ENCODE measurements around the gene NTN1. TPM values are rescaled to one million over a fixed set of nuclear protein-coding genes. Genes with fewer than 3 reads are reported as not detected.

The NTN1 gene
- total RNA-seq, 1 donor from 2014 or later, result 0.20 TPM

- no peak for DNase-seq (ENCODE audit: low read depth, low spot score)
Measured at GRCh38 chr17:9158544-9159452, 137.5 kb downstream of the NTN1 start.

- DNase-seq (ENCODE audit: low read depth, low spot score), result no peak
Measured at GRCh38 chr17:9162275-9162985, 141.1 kb downstream of the NTN1 start.

- no peak for DNase-seq (ENCODE audit: low read depth, low spot score)
Measured at GRCh38 chr17:9166788-9167187, 145.5 kb downstream of the NTN1 start.

- no peak for DNase-seq (ENCODE audit: low read depth, low spot score)
Measured at GRCh38 chr17:9167379-9167778, 146.1 kb downstream of the NTN1 start.

DNA sequence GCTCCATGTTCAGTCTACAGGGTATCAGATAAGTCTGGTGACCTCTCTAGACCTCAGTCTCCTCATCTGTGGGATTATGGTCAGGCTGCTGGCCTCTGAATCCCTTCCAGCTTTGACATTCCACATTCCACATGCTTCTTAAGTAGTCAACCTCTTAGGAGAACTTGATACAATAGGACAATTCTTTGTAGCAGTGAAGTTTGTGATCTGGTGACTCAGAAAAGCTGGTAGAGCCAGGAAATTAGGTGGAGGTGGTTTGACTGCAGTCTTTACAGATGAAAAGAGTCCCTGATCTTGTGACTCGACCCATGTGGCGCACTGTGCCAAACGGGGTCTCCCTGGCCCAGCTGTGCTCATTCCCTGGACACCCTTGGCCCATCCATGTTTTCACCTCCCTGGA lies 147.8 kb downstream of the NTN1 start:
- no peak for DNase-seq (ENCODE audit: low read depth, low spot score)

DNA sequence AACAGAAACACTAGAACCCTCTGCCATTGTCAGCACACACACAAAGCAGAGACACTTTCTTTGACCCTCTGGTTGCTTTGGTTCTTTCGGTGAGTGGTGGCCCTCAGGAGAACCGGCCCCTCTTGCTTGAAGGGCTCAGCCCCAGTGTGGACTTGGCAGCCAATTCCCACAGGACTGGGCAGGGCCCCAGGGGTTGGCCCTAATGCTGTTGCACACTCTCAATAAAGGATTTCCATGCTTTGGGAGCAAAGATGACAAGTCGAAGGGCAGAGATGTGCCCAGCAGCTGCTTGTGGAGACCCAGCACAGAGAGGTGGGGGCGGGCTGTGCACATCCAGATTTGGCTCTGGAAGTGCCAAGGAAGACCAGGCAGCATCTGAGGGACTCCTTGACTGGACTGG lies 149.0 kb downstream of the NTN1 start:
- no peak for DNase-seq (ENCODE audit: low read depth, low spot score)

DNA sequence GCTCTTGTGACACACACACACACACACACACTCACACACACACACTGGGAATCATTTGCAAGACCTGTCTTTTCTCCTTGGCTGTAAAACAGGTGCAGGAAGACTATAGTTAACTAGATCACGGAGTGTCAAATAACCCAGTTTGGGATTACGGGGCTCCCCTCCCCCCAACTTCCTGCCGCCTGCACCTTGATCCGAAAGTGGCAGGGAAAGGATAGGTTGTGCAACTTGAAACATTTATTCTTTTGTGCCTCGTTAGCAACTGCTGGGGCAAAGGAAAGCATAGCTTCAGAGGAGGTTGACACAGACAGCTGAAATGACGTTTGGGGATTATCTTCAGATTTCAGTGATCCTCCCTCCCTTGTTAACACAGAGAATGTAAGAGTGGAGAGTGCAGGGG lies 149.5 kb downstream of the NTN1 start:
- DNase-seq (ENCODE audit: low read depth, low spot score), result no peak

DNA sequence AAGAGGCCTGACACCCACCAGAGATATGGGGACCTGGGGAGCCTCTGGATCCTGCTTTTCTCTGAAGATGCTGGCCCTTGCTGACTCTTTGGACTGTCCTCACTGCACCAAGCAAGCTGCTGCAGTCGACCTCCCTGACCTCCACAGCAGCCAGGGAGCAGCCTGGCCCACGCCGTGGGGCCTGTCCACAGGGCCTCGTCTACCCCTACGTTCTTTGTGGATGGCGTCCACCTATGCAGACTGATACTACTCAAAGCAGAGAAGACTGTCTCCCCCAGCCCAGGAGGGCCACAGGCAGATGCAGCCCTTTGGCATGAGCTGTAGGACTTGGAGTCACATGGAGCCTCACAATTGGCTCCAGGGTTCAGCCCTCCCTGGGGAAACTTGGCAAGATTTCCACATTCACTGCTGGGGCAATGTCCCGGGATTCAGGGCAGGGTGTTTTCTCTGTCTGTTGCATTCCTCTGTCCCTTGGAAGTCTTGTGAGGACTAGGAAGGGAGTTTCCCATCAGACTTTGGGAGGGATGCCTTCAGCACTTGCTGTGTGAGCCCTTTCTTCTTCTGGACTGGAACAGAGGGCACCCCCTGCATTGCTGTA lies 152.2 kb downstream of the NTN1 start:
- DNase-seq (ENCODE audit: low read depth, low spot score), result no peak

DNA sequence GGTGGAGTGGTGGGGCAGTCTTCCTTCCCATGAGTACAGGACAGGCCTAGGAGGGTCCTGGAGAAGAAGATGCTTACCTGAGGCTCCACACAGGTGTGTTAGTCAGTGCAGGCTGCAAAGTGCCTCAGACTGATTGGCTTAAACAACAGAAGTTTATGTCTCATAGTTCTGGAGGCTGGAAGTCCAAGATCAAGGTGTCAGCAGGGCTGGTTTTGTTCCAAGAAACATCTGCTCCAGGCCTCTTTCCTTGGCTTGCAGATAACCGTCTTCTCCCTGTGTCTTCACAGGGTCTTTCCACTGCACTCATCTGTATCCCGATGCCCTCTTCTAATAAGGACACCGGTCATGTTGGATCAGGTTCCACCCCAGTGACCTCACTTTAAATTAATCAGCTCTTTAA lies 153.0 kb downstream of the NTN1 start:
- DNase-seq (ENCODE audit: low read depth, low spot score), result no peak

GRCh38 chr17:9174779-9175574 lies 153.7 kb downstream of the NTN1 start:
- no peak for DNase-seq (ENCODE audit: low read depth, low spot score)

- DNase-seq (ENCODE audit: low read depth, low spot score), result no peak
Measured at GRCh38 chr17:9175700-9176467, 154.6 kb downstream of the NTN1 start.

DNA sequence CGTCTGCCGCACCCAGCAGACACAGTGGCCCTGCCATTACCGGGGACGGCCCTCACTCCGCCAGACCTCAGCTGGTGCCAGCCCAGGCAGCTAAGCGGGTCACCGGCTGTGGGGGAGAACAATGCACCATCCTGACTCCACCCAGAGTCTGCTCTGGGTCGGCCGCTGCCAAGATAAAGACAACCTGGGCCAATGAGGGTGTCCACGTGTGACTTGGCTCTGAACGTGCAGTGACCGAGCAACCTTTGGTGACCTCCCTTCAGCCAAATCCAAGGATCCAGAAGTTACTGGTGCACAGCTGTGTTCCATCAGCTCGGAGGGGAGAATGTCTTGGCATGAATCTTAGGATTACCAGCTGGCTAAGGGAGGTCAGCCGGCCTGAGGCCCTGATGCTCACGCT lies 155.9 kb downstream of the NTN1 start:
- no peak for DNase-seq (ENCODE audit: low read depth, low spot score)

GRCh38 chr17:9178319-9178718 lies 157.0 kb downstream of the NTN1 start:
- DNase-seq (ENCODE audit: low read depth, low spot score), result no peak

- no peak for DNase-seq (ENCODE audit: low read depth, low spot score)
Measured at GRCh38 chr17:9179602-9180001, 158.3 kb downstream of the NTN1 start.

DNA sequence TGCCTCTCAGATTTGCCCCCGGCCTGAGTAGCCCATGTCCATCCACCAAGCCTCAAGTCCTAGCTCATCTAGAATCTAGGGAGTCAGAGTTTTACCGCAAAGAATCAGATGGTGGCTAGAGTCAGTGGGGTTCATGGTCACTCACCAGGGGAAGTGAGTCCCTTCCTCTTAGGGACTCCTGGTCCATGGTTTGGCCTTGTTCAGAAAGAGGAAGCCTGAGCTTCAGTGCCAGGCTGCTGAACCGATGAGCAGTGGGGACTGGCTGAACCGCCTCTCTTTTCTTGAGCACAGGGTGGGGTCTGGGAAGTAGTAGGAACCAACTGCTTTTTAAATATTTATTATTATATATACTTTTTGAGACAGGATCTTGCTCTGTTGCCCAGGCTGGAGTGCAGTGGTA lies 160.3 kb downstream of the NTN1 start:
- no peak for DNase-seq (ENCODE audit: low read depth, low spot score)

- no peak for DNase-seq (ENCODE audit: low read depth, low spot score)
Measured at GRCh38 chr17:9183306-9183705, 162.0 kb downstream of the NTN1 start.

DNA sequence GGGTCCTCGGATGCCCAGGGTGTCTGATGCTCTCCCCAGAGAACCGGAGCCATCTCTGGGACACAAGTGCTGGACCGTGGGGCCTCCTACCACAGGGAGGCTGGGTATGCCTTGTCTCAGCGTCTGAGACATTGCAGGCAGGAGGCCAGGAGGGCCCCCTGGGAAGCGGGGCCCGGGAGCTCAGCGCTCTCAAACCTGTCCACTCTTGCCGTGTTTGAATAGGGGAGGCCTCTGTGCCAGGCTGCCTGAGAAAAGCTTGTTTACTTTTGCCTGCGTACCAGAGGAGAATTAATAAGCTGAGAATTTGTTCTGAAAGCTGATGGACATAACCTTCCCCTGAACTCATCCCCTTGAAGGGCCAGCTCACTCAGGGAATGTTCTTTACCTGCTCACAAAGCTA lies 163.8 kb downstream of the NTN1 start:
- no peak for DNase-seq (ENCODE audit: low read depth, low spot score)

GRCh38 chr17:9185688-9186284 lies 164.5 kb downstream of the NTN1 start:
- DNase-seq (ENCODE audit: low read depth, low spot score), result no peak

DNA sequence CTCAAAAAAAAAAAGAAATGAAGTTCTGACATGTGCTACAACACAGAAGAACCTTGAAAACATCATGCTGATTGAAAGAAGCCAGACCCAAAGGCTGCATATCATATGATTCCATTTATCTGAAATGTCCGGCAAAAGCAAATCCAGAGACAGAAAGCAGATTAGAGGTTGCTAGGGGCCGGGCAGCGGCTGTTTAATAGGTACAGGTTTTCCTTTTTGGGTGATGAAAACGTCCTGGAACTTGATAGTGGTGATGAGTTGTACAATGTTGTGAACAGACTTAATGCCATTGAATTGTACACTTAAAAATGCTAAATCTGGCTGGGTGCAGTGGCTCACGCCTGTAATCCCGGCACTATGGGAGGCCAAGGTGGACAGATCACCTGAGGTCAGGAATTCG lies 166.5 kb downstream of the NTN1 start:
- no peak for DNase-seq (ENCODE audit: low read depth, low spot score)

DNA sequence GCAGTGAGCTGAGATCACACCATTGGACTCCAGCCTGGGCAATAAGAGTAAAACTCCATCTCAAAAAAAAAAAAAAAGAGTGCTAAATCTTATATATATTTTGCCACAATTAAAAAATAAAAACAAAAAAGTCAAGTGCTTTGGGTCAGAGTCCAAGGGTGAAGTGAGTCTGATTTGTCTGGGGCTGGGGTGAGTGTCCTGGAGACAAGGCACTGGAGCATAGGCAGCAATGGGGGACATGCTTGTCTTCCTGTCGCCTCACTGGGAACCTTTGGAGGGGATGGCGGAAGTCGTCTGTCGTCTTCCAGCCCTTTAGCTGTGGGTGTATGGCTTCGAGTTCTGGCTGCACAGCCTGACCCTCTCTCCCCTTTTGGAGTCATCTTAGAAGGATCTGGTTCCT lies 167.1 kb downstream of the NTN1 start:
- no peak for DNase-seq (ENCODE audit: low read depth, low spot score)

All from pulmonary artery endothelial cell (primary cell).